Measurements from ENCODE around the gene CECR2.

- TF ChIP-seq CTCF (IDR thresholded peaks at IDR 0.05; ENCODE audit: low read length) (no peak), EZH2 (optimal IDR thresholded peaks at IDR 0.05; ENCODE audit: low read depth, low read length) (no peak), EZH2phosphoT487 (IDR thresholded peaks at IDR 0.05; ENCODE audit: low read length) (no peak)
Observed at GRCh38 chr22:17592201-17592600, 222.9 kb downstream of the CECR2 start.
